Trophoblast cell (in vitro differentiated cells and primary cell): ENCODE results near the gene CARNS1.

Experiments
- DNase-seq, 2 donors: peaks; one replicate each; pipeline ENCODE4 v3.0.0-alpha.2; 2016
- H2AFZ ChIP-seq: 2 replicates; pipeline ENCODE4 v1.6.1; 2013; ENCODE audit warnings: low read length, moderate library complexity, mild to moderate bottlenecking; ENCODE audit not compliant: insufficient read depth, poor library complexity
- H2AK5ac ChIP-seq: 2 replicates; pipeline ENCODE4 v1.6.1; 2013; ENCODE audit warnings: mild to moderate bottlenecking, low read length
- H2BK120ac ChIP-seq: 2 replicates; pipeline ENCODE4 v1.6.1; 2013; ENCODE audit warnings: low read length, mild to moderate bottlenecking, moderate library complexity; ENCODE audit not compliant: insufficient read depth, poor library complexity
- H2BK12ac ChIP-seq: 2 replicates; pipeline ENCODE4 v1.6.1; 2013; ENCODE audit warnings: mild to moderate bottlenecking, low read length, moderate library complexity
- H2BK5ac ChIP-seq: 2 replicates; pipeline ENCODE4 v1.6.1; 2013; ENCODE audit warnings: low read length, low read depth, moderate library complexity, mild to moderate bottlenecking; ENCODE audit not compliant: poor library complexity
- H3K14ac ChIP-seq: 2 replicates; pipeline ENCODE4 v1.6.1; 2013; ENCODE audit warnings: mild to moderate bottlenecking, low read length
- H3K18ac ChIP-seq: 2 replicates; pipeline ENCODE4 v1.6.1; 2013; ENCODE audit warnings: mild to moderate bottlenecking, low read length
- H3K23ac ChIP-seq: 2 replicates; pipeline ENCODE4 v1.6.1; 2013; ENCODE audit warnings: low read length
- H3K27ac ChIP-seq: 2 replicates; pipeline ENCODE4 v1.5.1; 2013; ENCODE audit warnings: low read depth, mild to moderate bottlenecking, inconsistent platforms, low read length, moderate library complexity
- H3K27me3 ChIP-seq: 2 replicates; pipeline ENCODE4 v1.6.1; 2013; ENCODE audit warnings: inconsistent platforms, mild to moderate bottlenecking, low read length, moderate library complexity; ENCODE audit not compliant: insufficient read depth
- H3K36me3 ChIP-seq, 2 experiments: 1 replicate in 1 of 2; 2 replicates in 1 of 2; pipeline ENCODE4 v1.6.1; 2013; ENCODE audit warnings: low read length in 2 of 2, mild to moderate bottlenecking in 2 of 2, moderate library complexity in 1 of 2; ENCODE audit not compliant: insufficient read depth in 2 of 2, control insufficient read depth in 1 of 2
- H3K4ac ChIP-seq: 2 replicates; pipeline ENCODE4 v1.6.1; 2013; ENCODE audit warnings: low read depth, mild to moderate bottlenecking, low read length, moderate library complexity
- H3K4me1 ChIP-seq, 2 experiments: 1 replicate in 1 of 2; 2 replicates in 1 of 2; pipeline ENCODE4 v1.6.1; 2013; ENCODE audit warnings: low read length in 2 of 2, mild to moderate bottlenecking in 2 of 2, moderate library complexity in 1 of 2; ENCODE audit not compliant: insufficient read depth in 2 of 2, control insufficient read depth in 1 of 2
- H3K4me2 ChIP-seq: 2 replicates; pipeline ENCODE4 v1.6.1; 2013; ENCODE audit warnings: inconsistent platforms, mild to moderate bottlenecking, low read length, moderate library complexity
- H3K4me3 ChIP-seq: 2 replicates; pipeline ENCODE4 v1.5.1; 2013; ENCODE audit warnings: mild to moderate bottlenecking, low read depth, low read length, inconsistent platforms
- H3K79me1 ChIP-seq: one replicate; pipeline ENCODE4 v1.6.1; 2013; ENCODE audit warnings: low read length
- H3K79me2 ChIP-seq: 2 replicates; pipeline ENCODE4 v1.6.1; 2013; ENCODE audit warnings: low read length, mild to moderate bottlenecking; ENCODE audit not compliant: control insufficient read depth, insufficient read depth, poor library complexity
- H3K9ac ChIP-seq: 2 replicates; pipeline ENCODE4 v1.6.1; 2013; ENCODE audit warnings: mild to moderate bottlenecking, low read length
- H3K9me3 ChIP-seq: 2 replicates; pipeline ENCODE4 v1.6.1; 2013; ENCODE audit warnings: low read depth, mild to moderate bottlenecking, control low read depth, inconsistent platforms, low read length; ENCODE audit not compliant: insufficient read depth
- H4K12ac ChIP-seq: 2 replicates; pipeline ENCODE4 v1.6.1; 2013; ENCODE audit warnings: low read depth, mild to moderate bottlenecking, low read length, moderate library complexity
- H4K8ac ChIP-seq: 2 replicates; pipeline ENCODE4 v1.6.1; 2013; ENCODE audit warnings: low read depth, mild to moderate bottlenecking, low read length, moderate library complexity
- H4K91ac ChIP-seq: one replicate; pipeline ENCODE4 v1.6.1; 2013; ENCODE audit warnings: low read depth, mild to moderate bottlenecking, low read length, moderate library complexity
- WGBS: extraction: QIAGEN DNeasy Blood & Tissue Kit; methylation state at CpG from one replicate; pipeline ENCODE4 v1.1.7; 2013; ENCODE audit warnings: missing lambda C conversion rate; ENCODE audit not compliant: insufficient read length, insufficient coverage; ENCODE audit errors: extremely low coverage; 5-methylcytosine and 5-hydroxymethylcytosine counted together

CARNS1 gene

GRCh38 chr11:67367761-67368227, 47.7 kb upstream of the CARNS1 start:
- DNase-seq: no peak
- no peak overlapping the region for H4K91ac ChIP-seq
- no peak overlapping the region for H3K18ac ChIP-seq
- H3K4me2 ChIP-seq: no peak overlapping the region
- no peak overlapping the region for H3K9ac ChIP-seq
- no peak overlapping the region for H4K12ac ChIP-seq
- H2BK12ac ChIP-seq: no peak overlapping the region
- peaks cover 12% of the 10 kb centered on the region for H3K79me1 ChIP-seq
- no peak overlapping the region for H2BK5ac ChIP-seq
- H3K23ac ChIP-seq: no peak overlapping the region
- H3K27me3 ChIP-seq: no peaks in the 10 kb centered on the region
- no peak overlapping the region for H3K27ac ChIP-seq
- no peak overlapping the region for H3K14ac ChIP-seq
- peaks cover 30 to 31% of the 10 kb centered on the region in 2 experiments for H3K4me1 ChIP-seq
- no peak overlapping the region for H3K4me3 ChIP-seq
- peaks cover 4% of the 10 kb centered on the region for H3K9me3 ChIP-seq
- H2AK5ac ChIP-seq: no peak overlapping the region
- no peak overlapping the region for H2AFZ ChIP-seq
- no peak overlapping the region for H3K4ac ChIP-seq
- H4K8ac ChIP-seq: no peak overlapping the region
- peaks cover 4 to 9% of the 10 kb centered on the region in 2 experiments for H3K36me3 ChIP-seq
- WGBS: no CpG with 5 or more reads among the region's 7 CpGs
- H2BK120ac ChIP-seq: no peak overlapping the region
- H3K79me2 ChIP-seq: peaks cover 2% of the 10 kb centered on the region

- Histone ChIP-seq H3K4me3 (no peak overlapping the region), H3K18ac (no peak overlapping the region), H4K8ac (no peak overlapping the region), H3K9ac (no peak overlapping the region), H3K14ac (no peak overlapping the region), H3K79me2 (peaks cover 5% of the 10 kb centered on the region), H3K27ac (no peak overlapping the region), H3K4me2 (no peak overlapping the region), H3K79me1 (peaks cover 18% of the 10 kb centered on the region), H3K27me3 (no peaks in the 10 kb centered on the region), H2AFZ (no peak overlapping the region), H2BK5ac (no peak overlapping the region), H4K91ac (no peak overlapping the region), H3K36me3 (peaks cover 4 to 9% of the 10 kb centered on the region in 2 experiments), H2BK120ac (no peak overlapping the region), H2AK5ac (no peak overlapping the region), H3K9me3 (peaks cover 4% of the 10 kb centered on the region), H4K12ac (no peak overlapping the region), H3K4me1 (peaks cover 30 to 31% of the 10 kb centered on the region in 2 experiments), H3K23ac (no peak overlapping the region), H2BK12ac (no peak overlapping the region), H3K4ac (no peak overlapping the region)
- WGBS: 100% methylated on average over 1 of the region's 3 CpGs
- no peak for DNase-seq
Observed at GRCh38 chr11:67368621-67369020, 46.9 kb upstream of the CARNS1 start.

GRCh38 chr11:67369275-67369674, 46.2 kb upstream of the CARNS1 start:
- peak overlapping the region; percentile 75 for H3K27ac ChIP-seq
- H3K18ac ChIP-seq: peak overlapping the region; percentile 39
- H3K9me3 ChIP-seq: peaks cover 4% of the 10 kb centered on the region
- no peak overlapping the region for H2AFZ ChIP-seq
- no peak overlapping the region for H4K12ac ChIP-seq
- H3K27me3 ChIP-seq: no peaks in the 10 kb centered on the region
- peaks cover 31 to 32% of the 10 kb centered on the region in 2 experiments for H3K4me1 ChIP-seq
- no peak overlapping the region for H3K9ac ChIP-seq
- H3K79me2 ChIP-seq: peaks cover 5% of the 10 kb centered on the region
- H4K8ac ChIP-seq: peak overlapping the region; percentile 15
- peak overlapping the region; percentile 46 for H2AK5ac ChIP-seq
- peaks cover 4 to 9% of the 10 kb centered on the region in 2 experiments for H3K36me3 ChIP-seq
- no peak overlapping the region for H3K4me2 ChIP-seq
- peak overlapping the region; percentile 33 for H2BK120ac ChIP-seq
- peaks cover 23% of the 10 kb centered on the region for H3K79me1 ChIP-seq
- WGBS: no CpG with 5 or more reads among the region's 8 CpGs
- H3K4ac ChIP-seq: no peak overlapping the region
- H2BK5ac ChIP-seq: no peak overlapping the region
- no peak overlapping the region for H3K4me3 ChIP-seq
- H3K14ac ChIP-seq: peak overlapping the region; percentile 60
- H4K91ac ChIP-seq: peak overlapping the region; percentile 28
- H2BK12ac ChIP-seq: peak overlapping the region; percentile 47
- no peak for DNase-seq
- H3K23ac ChIP-seq: no peak overlapping the region

GRCh38 chr11:67369801-67370284, 45.6 kb upstream of the CARNS1 start:
- Histone ChIP-seq H2BK120ac (peak overlapping the region; percentile 33), H4K91ac (peak overlapping the region; percentile 28), H3K4me1 (peaks cover 36 to 38% of the 10 kb centered on the region in 2 experiments), H3K4ac (no peak overlapping the region), H2BK5ac (peak overlapping the region; percentile 4), H3K4me3 (no peak overlapping the region), H3K36me3 (peaks cover 1 to 3% of the 10 kb centered on the region in 2 experiments), H3K79me1 (peaks cover 26% of the 10 kb centered on the region), H3K14ac (no peak overlapping the region), H4K12ac (no peak overlapping the region), H3K18ac (peak overlapping the region; percentile 39), H3K27ac (peak overlapping the region; percentile 75), H3K4me2 (peak overlapping the region; percentile 52), H2BK12ac (peak overlapping the region; percentile 23), H3K27me3 (no peaks in the 10 kb centered on the region), H3K9me3 (peaks cover 2% of the 10 kb centered on the region), H3K23ac (no peak overlapping the region), H2AFZ (no peak overlapping the region), H2AK5ac (peak overlapping the region; percentile 46), H3K9ac (peak overlapping the region; percentile 28), H3K79me2 (peaks cover 5% of the 10 kb centered on the region), H4K8ac (no peak overlapping the region)
- DNase-seq: peak; percentile 59 to 69
- whole genome bisulfite sequencing: no CpG with 5 or more reads among the region's 12 CpGs
